Upper lobe of left lung (tissue), 4 donors: ENCODE results near the gene SLC5A12.

Source experiments
- POLR2A ChIP-seq, 4 donors: fragments of 450-650 bp; IDR thresholded peaks; one replicate each; pipeline ENCODE4 v1.5.1; 2016 to 2017; ENCODE audit warnings: antibody characterized with exemption in 4 of 4, mild to moderate bottlenecking in 2 of 4
- POLR2AphosphoS5 ChIP-seq, 2 donors: sonication (generic); formaldehyde crosslinking; IDR thresholded peaks; one replicate each; pipeline ENCODE4 v1.5.1; 2017; ENCODE audit warnings: antibody characterized with exemption in 2 of 2

DNA sequence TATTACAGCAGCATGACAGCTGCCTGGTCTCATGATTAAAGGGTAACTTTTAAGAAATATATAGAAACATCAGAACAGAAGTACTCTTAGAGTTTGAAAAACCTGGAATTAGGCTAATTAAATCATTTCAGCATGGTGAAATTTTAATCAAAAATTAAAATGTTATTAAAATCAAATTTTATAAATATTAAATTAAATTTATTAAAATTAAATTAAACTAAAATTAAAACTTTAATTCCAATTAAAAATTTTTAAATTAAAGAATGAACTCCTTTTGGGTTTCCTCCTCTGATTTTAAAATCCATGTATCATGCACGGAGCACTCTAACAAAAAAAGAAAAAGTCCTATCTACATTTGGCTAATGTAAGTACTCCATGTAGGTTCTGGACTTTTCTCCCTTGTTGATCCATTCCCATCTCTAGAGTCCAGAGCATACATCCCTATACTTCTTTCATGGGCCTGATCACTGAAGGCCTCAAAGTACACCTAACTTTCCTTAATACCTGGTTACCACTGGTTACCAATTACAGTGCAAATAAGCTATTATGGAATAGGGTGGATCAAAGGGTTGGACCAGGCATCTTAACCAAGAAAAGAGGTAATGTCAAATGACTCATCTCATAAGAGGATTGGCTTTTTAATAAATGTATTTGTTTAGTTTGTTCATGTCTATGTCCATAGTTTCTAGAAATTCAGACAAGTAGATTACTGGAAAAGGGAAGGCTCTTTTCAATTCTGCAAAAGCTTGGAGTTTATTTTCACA is 101.4 kb downstream of the SLC5A12 start:
- no peak for TF ChIP-seq POLR2AphosphoS5 (IDR thresholded peaks at IDR 0.05)
- no peak for TF ChIP-seq POLR2A (IDR thresholded peaks at IDR 0.05)
